ENCODE results near the gene SSRP1.

DNA sequence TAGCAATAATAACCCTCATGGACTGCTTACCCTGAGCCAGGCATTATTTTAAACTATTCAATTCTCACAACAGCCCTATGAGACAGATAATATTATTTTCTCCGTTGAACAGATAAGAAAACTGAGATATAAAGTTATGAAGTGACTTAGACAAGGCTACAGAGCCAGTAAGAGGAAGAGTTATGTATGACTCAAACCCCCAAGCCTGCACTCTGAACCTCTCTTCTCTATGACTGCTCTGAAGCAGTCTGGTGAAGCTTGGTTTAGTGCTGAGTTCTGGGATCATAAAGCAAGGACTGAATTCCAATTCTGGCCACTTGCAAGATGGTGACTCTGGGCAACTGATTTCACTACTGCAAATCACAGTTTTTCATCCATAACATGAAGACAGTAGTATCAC, 45.4 kb downstream of the SSRP1 start:
- TF ChIP-seq, protein P1, sequence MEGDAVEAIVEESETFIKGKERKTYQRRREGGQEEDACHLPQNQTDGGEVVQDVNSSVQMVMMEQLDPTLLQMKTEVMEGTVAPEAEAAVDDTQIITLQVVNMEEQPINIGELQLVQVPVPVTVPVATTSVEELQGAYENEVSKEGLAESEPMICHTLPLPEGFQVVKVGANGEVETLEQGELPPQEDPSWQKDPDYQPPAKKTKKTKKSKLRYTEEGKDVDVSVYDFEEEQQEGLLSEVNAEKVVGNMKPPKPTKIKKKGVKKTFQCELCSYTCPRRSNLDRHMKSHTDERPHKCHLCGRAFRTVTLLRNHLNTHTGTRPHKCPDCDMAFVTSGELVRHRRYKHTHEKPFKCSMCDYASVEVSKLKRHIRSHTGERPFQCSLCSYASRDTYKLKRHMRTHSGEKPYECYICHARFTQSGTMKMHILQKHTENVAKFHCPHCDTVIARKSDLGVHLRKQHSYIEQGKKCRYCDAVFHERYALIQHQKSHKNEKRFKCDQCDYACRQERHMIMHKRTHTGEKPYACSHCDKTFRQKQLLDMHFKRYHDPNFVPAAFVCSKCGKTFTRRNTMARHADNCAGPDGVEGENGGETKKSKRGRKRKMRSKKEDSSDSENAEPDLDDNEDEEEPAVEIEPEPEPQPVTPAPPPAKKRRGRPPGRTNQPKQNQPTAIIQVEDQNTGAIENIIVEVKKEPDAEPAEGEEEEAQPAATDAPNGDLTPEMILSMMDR (IDR thresholded peaks at IDR 0.05), result no peak
- TF ChIP-seq POLR2A (IDR thresholded peaks at IDR 0.05), result no peak

Data from thyroid gland (tissue), 4 donors.